Activated CD8-positive, alpha-beta T cell treated with anti-CD3 and anti-CD28 coated beads, Interleukin-2, amount 10 ng/mL, durations not matched to agents 7 days and 5 days (primary cell): ENCODE measurements around the gene HOXA9. TPM values are rescaled to one million over a fixed set of nuclear protein-coding genes. Genes with fewer than 3 reads are reported as not detected.

Experiments used
- ATAC-seq: fragments of 150-1000 bp; cut with Tn5 transposase; one replicate; pipeline ENCODE4 v1.10.0; 2021; ENCODE audit warnings: moderate library complexity
- CTCF ChIA-PET: fragments of 350-600 bp; sonication (Branson Sonifier 250); formaldehyde crosslinking; loops from one replicate; lab custom pipeline; 2021; ENCODE audit warnings: antibody characterized with exemption; lab: Charles Lee
- POLR2A ChIA-PET: fragments of 350-600 bp; sonication (Branson Sonifier 250); formaldehyde crosslinking; loops from one replicate; lab custom pipeline; 2021; ENCODE audit warnings: antibody characterized with exemption; lab: Charles Lee
- DNase-seq: peaks from one replicate; pipeline ENCODE4 v3.0.0-alpha.2; 2020
- H3K27ac Mint-ChIP-seq: one replicate; pipeline ENCODE4 v1.8.0; 2021; ENCODE audit warnings: mild to moderate bottlenecking, mixed read lengths
- H3K27me3 Mint-ChIP-seq: one replicate; pipeline ENCODE4 v1.8.0; 2021; ENCODE audit warnings: low read depth, mixed read lengths
- H3K36me3 Mint-ChIP-seq: one replicate; pipeline ENCODE4 v1.8.0; 2021; ENCODE audit warnings: low read depth, mixed read lengths
- H3K4me1 Mint-ChIP-seq: one replicate; pipeline ENCODE4 v1.8.0; 2021; ENCODE audit warnings: low read depth, mixed read lengths
- H3K4me3 Mint-ChIP-seq: one replicate; pipeline ENCODE4 v1.8.0; 2021; ENCODE audit warnings: mild to moderate bottlenecking, mixed read lengths
- H3K9me3 Mint-ChIP-seq: one replicate; pipeline ENCODE4 v1.8.0; 2022; ENCODE audit warnings: mixed read lengths; ENCODE audit not compliant: insufficient read depth
- total RNA-seq, 2 experiments: library from RNA; stranded (reverse); gene quantifications; one replicate each; pipeline ENCODE4 v1.2.3, GENCODE V29; 2021

HOXA9 gene
- total RNA-seq, 2 experiments from 2014 or later = not detected

DNA sequence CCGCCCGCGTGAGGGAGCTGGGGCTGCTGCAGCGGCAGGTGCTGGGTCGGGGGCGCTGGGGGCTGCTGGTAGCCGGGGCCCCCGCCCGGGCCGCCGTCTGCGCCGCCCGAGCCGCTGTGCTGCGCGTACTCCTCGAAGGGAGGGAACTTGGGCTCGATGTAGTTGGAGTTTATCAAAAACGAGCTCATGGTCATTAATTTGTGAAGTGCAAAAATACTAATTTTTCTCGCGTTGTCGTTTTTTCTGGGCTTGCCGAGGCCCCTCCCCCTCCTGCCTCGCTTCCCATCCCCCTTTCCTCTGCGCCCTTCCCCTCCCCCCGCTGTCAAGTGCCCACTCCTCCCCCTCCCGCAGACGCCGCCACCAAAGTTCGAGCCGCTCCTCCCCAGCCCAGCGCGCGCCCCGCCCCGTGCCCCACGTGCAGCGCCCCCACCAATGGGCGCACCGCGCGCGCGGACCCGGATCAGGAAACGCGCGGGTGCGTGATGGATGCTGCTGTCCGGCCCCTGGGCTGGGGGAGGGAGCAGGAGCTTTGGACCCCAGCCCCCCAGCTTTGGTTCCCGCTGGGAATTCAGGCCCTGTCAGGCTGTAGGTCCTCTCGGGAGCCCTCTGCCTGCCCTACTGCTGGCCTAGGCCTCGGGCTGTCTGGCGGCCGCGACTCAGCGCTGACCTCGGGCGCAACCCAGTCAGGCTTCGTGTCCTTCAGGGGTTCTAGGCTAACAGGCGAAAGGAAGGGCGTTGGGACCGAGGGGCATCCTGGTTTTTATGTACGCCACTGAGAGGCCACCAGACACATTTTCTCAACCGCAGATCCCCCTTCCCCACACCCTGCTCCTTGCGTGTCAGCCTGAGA lies 34.6 kb downstream of the HOXA9 start, which contains the start of gene HOXA4:
TSS of gene HOXA4 (minus strand) at position 218 of the 850 bp plus-strand sequence. CDS start at position 194, 24 bp downstream.
- POLR2A ChIA-PET = interaction anchor here (1.0 kb wide), 1 partner anchor 9 kb away, joined by 3 read pairs; no protein-coding TSS in a partner anchor
- DNase-seq = peak; percentile 72
- Mint-ChIP-seq H3K27ac (no peak within 1 kb of the TSS), H3K4me1 (peaks cover 18% of the 10 kb centered on the region), H3K9me3 (no peaks in the 10 kb centered on the region), H3K4me3 (peak within 1 kb of the TSS; percentile 57), H3K36me3 (no peaks in the 10 kb centered on the region), H3K27me3 (peaks cover 51% of the 10 kb centered on the region)
- CTCF ChIA-PET = interaction anchor here (1.2 to 2.1 kb wide), 3 partner anchors 13 to 34 kb away, joined by 3 to 6 read pairs (median 3); partner anchors contain the start of gene HOXA5
- ATAC-seq = peak; percentile 93

GRCh38 chr7:27129729-27130539 lies 35.4 kb downstream of the HOXA9 start:
- H3K27me3 Mint-ChIP-seq = peaks cover 49% of the 10 kb centered on the region
- CTCF ChIA-PET = interaction anchor here (1.2 to 2.1 kb wide), 3 partner anchors 14 to 33 kb away, joined by 3 to 6 read pairs (median 3); partner anchors contain the start of gene HOXA5

GRCh38 chr7:27128776-27129728 lies 36.3 kb downstream of the HOXA9 start:
- Mint-ChIP-seq H3K4me3 (no peak overlapping the region), H3K36me3 (no peaks in the 10 kb centered on the region), H3K27ac (no peak overlapping the region), H3K9me3 (no peaks in the 10 kb centered on the region), H3K27me3 (peaks cover 42% of the 10 kb centered on the region), H3K4me1 (peaks cover 4% of the 10 kb centered on the region)
- CTCF ChIA-PET = no interaction called here
- ATAC-seq = no peak
- DNase-seq = no peak
- POLR2A ChIA-PET = no interaction called here

More at GRCh38 chr7:27129729-27130539, 35.4 kb downstream of the HOXA9 start:
- H3K4me3 Mint-ChIP-seq = no peak overlapping the region
- H3K9me3 Mint-ChIP-seq = no peaks in the 10 kb centered on the region
- DNase-seq (no peak), ATAC-seq (peak; percentile 41)
- H3K4me1 Mint-ChIP-seq = peaks cover 12% of the 10 kb centered on the region
- no peaks in the 10 kb centered on the region for H3K36me3 Mint-ChIP-seq
- no peak overlapping the region for H3K27ac Mint-ChIP-seq
- POLR2A ChIA-PET = interaction anchor here (1.0 kb wide), 1 partner anchor 8 kb away, joined by 3 read pairs; no protein-coding TSS in a partner anchor

GRCh38 chr7:27128034-27128433 lies 37.3 kb downstream of the HOXA9 start:
- CTCF ChIA-PET = no interaction called here
- Mint-ChIP-seq H3K27me3 (peaks cover 35% of the 10 kb centered on the region), H3K4me1 (no peaks in the 10 kb centered on the region)

DNA sequence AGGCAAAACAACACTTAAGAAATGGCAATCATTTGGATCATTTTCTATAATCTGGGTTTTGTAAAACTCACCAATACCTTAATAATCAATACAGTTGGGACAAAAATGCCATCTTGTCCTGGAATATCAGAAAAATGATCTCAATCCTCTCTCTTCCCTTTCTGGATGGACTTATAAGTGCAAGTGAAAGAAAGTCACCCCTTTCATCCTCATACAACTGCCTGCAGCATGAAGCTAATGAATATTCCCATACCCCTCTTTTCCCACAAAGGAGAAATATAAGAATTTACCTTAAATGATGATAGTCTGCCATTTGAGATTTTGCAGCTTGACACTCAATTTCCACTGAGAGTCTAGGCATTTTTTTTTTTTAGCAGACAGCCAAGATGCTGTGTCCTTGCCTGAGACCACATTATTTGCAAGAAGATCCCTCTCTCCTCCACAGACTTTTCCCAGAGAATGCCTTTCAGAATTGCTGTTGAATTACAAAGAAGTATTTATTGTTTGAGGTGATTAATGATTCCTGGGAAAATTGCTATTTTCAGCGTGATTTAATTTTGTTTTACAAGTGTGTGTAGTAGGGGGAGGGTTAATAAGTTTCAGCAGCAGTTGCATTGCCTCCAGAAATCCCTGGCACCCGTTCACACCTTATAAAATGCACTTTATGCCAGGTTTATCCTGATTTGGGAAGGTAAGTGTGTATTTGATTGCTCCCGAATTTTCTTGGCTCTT lies 38.6 kb downstream of the HOXA9 start:
- H3K4me1 Mint-ChIP-seq = peaks cover 2% of the 10 kb centered on the region
- ChIA-PET POLR2A (no interaction called here), CTCF (interaction anchor here (0.9 kb wide), 1 partner anchor 24 kb away, joined by 3 read pairs; no protein-coding TSS in a partner anchor)
- ATAC-seq (no peak), DNase-seq (no peak)
- no peak overlapping the region for H3K4me3 Mint-ChIP-seq
- H3K27me3 Mint-ChIP-seq = peaks cover 30% of the 10 kb centered on the region
- H3K9me3 Mint-ChIP-seq = no peaks in the 10 kb centered on the region
- no peak overlapping the region for H3K27ac Mint-ChIP-seq
- H3K36me3 Mint-ChIP-seq = no peaks in the 10 kb centered on the region

More at GRCh38 chr7:27128034-27128433, 37.3 kb downstream of the HOXA9 start:
- DNase-seq (no peak), ATAC-seq (no peak)
- H3K4me3 Mint-ChIP-seq = no peak overlapping the region
- H3K9me3 Mint-ChIP-seq = no peaks in the 10 kb centered on the region
- no peaks in the 10 kb centered on the region for H3K36me3 Mint-ChIP-seq
- POLR2A ChIA-PET = no interaction called here
- H3K27ac Mint-ChIP-seq = no peak overlapping the region

DNA sequence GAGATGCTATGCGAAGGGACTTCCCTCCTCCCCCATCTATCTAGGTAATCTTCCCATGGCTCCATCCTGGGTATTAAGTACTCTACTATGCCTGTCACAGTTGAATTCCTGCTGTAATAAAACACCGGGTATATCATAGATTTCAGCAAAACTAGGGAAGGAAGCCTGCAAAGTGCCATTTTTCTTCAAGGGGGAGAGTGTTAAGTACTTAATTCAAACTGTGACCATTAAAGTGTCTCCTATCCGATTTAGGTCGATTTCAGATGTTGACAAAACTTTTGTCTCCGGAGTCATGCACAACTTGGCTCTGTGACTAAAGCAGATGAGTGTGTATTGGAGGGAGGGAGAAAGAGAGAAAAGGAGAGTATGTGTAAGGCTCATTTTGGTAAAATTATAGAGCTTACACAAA lies 39.3 kb downstream of the HOXA9 start:
- Mint-ChIP-seq H3K4me1 (peaks cover 2% of the 10 kb centered on the region), H3K4me3 (no peak overlapping the region), H3K9me3 (no peaks in the 10 kb centered on the region), H3K36me3 (no peaks in the 10 kb centered on the region), H3K27me3 (peaks cover 28% of the 10 kb centered on the region), H3K27ac (no peak overlapping the region)
- ChIA-PET CTCF (interaction anchor here (0.9 kb wide), 1 partner anchor 24 kb away, joined by 3 read pairs; no protein-coding TSS in a partner anchor), POLR2A (no interaction called here)
- ATAC-seq (no peak), DNase-seq (no peak)

DNA sequence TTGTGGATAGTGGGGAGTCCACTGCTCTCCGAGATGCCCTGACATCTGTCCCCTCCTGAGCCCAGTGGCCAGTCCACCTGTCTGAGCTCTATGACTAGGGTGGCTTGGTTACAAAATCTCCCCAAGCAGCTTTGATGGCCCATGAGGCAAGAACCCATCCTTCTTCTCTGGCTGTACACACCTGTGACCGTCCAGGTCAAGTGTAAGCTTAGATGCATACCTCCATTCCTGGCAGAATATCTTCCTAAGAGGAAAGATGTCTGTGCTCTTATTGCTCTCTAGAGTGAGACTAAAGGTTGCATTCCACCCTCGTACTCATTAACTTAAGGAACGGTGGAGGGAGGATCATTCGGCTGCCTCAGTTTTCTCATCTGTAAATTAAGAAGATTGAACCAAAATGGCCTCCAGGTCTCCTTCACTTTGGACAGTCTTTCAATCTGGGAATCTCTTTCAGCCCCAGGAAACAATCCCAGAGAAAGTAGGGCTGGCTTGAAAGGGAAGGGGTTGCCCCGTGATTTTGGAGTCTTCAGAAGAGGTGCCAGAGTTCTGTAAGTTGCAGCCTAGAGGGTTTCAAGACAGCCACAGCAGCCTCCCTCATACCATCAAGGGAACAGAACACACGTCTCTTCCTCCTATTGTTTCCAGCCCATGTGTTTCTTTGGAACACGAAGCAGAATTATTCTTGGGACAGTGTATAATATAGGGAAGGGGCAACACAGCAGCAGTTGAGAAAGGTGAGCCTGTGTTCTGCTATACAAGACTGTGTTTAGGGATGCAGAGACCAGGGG lies 40.2 kb downstream of the HOXA9 start:
- ATAC-seq (no peak), DNase-seq (no peak)
- H3K4me1 Mint-ChIP-seq = peaks cover 2% of the 10 kb centered on the region
- POLR2A ChIA-PET = no interaction called here
- H3K27me3 Mint-ChIP-seq = peaks cover 28% of the 10 kb centered on the region
- H3K4me3 Mint-ChIP-seq = no peak overlapping the region
- CTCF ChIA-PET = no interaction called here
- no peaks in the 10 kb centered on the region for H3K9me3 Mint-ChIP-seq
- no peaks in the 10 kb centered on the region for H3K36me3 Mint-ChIP-seq
- no peak overlapping the region for H3K27ac Mint-ChIP-seq

- ATAC-seq = no peak
- Mint-ChIP-seq H3K27ac (no peak overlapping the region), H3K9me3 (no peaks in the 10 kb centered on the region), H3K36me3 (no peaks in the 10 kb centered on the region), H3K4me1 (peaks cover 2% of the 10 kb centered on the region), H3K4me3 (no peak overlapping the region), H3K27me3 (peaks cover 28% of the 10 kb centered on the region)
- no peak for DNase-seq
- ChIA-PET POLR2A (no interaction called here), CTCF (no interaction called here)
Measured at GRCh38 chr7:27124096-27124901, 41.0 kb downstream of the HOXA9 start.

DNA sequence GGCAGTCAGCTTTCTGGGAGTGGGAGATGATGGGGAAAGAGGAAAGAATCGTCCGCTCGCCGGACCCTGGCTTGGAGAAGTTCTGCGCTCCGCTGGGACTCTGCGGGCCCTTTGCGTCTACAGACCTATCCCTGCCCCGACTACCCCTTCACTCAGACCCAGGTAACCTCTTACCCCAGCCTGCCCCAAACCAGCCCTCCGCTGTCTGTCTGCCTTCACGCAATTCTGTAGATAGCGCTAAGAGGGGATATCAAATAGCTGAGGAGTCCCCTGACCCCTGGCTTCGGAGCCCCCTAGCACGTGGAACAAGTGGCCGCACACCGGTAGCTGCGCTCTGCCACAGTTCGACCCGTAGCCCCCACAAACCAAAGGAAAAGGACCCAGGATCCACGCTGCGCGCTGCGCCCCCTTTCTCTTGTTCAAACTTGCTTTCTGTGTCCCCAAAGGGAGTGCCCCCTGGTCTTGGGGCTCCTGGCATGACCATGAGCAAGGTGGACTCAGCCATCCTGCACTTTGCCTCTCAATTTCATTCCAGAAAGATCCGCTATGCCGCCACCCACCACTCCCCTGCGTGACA lies 41.8 kb downstream of the HOXA9 start:
- H3K27ac Mint-ChIP-seq = no peak overlapping the region
- peaks cover 2% of the 10 kb centered on the region for H3K4me1 Mint-ChIP-seq
- H3K27me3 Mint-ChIP-seq = peaks cover 23% of the 10 kb centered on the region
- DNase-seq (no peak), ATAC-seq (no peak)
- no peaks in the 10 kb centered on the region for H3K9me3 Mint-ChIP-seq
- H3K36me3 Mint-ChIP-seq = no peaks in the 10 kb centered on the region
- ChIA-PET CTCF (no interaction called here), POLR2A (no interaction called here)
- H3K4me3 Mint-ChIP-seq = no peak overlapping the region
